Rectal smooth muscle tissue (tissue), 1 donor: ENCODE data around the gene POGZ.

Experiments used
- H3K27ac ChIP-seq: one replicate; pipeline ENCODE4 v1.7.0; 2013; ENCODE audit warnings: low read depth, low read length, inconsistent platforms
- H3K27me3 ChIP-seq: one replicate; pipeline ENCODE4 v1.7.0; 2013; ENCODE audit warnings: low read length; ENCODE audit not compliant: control insufficient read depth, insufficient read depth
- H3K36me3 ChIP-seq: one replicate; pipeline ENCODE4 v1.7.0; 2013; ENCODE audit warnings: low read length; ENCODE audit not compliant: control insufficient read depth, insufficient read depth
- H3K4me1 ChIP-seq: one replicate; pipeline ENCODE4 v1.7.0; 2013; ENCODE audit warnings: low read length; ENCODE audit not compliant: control insufficient read depth, insufficient read depth
- H3K4me3 ChIP-seq: one replicate; pipeline ENCODE4 v1.7.0; 2013; ENCODE audit warnings: low read length
- H3K9ac ChIP-seq: one replicate; pipeline ENCODE4 v1.7.0; 2013; ENCODE audit warnings: low read length

POGZ gene

GRCh38 chr1:151362308-151363155 lies 96.8 kb downstream of the POGZ start:
- Histone ChIP-seq H3K4me3 (no peak overlapping the region), H3K9ac (no peak overlapping the region), H3K36me3 (peaks cover 28% of the 10 kb centered on the region), H3K4me1 (no peaks in the 10 kb centered on the region), H3K27me3 (no peaks in the 10 kb centered on the region), H3K27ac (no peak overlapping the region)

DNA sequence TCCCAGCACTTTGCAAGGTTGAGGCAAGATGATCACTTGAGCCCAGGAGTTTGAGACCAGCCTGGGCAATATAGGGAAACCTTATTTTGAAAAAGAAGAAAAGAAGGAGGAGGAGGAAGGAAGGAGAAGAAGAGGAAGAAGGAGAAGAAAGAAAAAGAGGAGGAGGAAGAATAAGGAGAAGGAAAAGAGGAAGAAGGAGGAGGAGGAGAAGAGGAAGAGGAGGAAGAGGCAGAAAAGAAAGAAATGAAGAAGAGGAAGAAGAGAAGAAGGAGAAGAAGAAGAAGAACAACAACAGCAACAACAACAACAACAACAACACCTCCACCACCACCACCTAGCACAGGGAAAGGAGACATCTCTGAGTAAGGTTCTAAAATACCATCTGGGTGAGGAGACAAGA lies 97.4 kb downstream of the POGZ start:
- no peak overlapping the region for H3K4me3 ChIP-seq
- no peak overlapping the region for H3K27ac ChIP-seq
- peaks cover 28% of the 10 kb centered on the region for H3K36me3 ChIP-seq
- no peaks in the 10 kb centered on the region for H3K27me3 ChIP-seq
- H3K4me1 ChIP-seq, result no peaks in the 10 kb centered on the region
- H3K9ac ChIP-seq, result no peak overlapping the region

GRCh38 chr1:151356696-151357095 lies 102.6 kb downstream of the POGZ start:
- Histone ChIP-seq H3K36me3 (no peaks in the 10 kb centered on the region), H3K4me1 (no peaks in the 10 kb centered on the region), H3K9ac (no peak overlapping the region), H3K4me3 (no peak overlapping the region), H3K27ac (no peak overlapping the region), H3K27me3 (no peaks in the 10 kb centered on the region)
